Testis (tissue), 2 donors: ENCODE results near the gene LMF2.

Experiments
- POLR2A ChIP-seq: fragments of 450-650 bp; IDR thresholded peaks from one replicate; pipeline ENCODE4 v1.6.1; 2017; ENCODE audit warnings: antibody characterized with exemption, mild to moderate bottlenecking, moderate library complexity
- TF ChIP-seq, protein P1 (sequence below), 3 experiments: fragments of 450-650 bp in 2 of 3; fragments of 200-600 bp in 1 of 3; sonication (generic) in 1 of 3; IDR thresholded peaks; one replicate each; pipeline ENCODE4 v1.5.1; 2016 to 2019; ENCODE audit warnings: antibody characterized with exemption in 3 of 3, mild to moderate bottlenecking in 2 of 3, moderate library complexity in 1 of 3

DNA sequence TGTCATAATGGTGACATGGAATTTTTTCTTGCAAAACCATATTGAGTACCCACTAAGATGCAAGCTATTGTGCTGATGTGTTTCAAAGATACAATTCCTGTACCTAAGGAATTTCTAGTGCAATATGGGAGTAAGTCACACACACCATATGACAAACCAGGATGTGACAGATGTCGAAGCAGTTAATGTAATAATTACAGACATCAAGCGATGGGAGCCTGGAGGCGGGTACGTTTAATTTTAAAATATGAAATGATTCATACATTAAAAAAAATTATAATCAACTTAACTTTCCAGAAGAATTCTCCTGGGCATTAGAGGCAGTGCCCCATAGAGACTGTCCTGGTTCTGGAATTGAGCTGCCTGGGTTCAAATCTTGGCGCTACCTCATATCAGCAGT, 49.2 kb upstream of the LMF2 start:
- TF ChIP-seq, protein P1, sequence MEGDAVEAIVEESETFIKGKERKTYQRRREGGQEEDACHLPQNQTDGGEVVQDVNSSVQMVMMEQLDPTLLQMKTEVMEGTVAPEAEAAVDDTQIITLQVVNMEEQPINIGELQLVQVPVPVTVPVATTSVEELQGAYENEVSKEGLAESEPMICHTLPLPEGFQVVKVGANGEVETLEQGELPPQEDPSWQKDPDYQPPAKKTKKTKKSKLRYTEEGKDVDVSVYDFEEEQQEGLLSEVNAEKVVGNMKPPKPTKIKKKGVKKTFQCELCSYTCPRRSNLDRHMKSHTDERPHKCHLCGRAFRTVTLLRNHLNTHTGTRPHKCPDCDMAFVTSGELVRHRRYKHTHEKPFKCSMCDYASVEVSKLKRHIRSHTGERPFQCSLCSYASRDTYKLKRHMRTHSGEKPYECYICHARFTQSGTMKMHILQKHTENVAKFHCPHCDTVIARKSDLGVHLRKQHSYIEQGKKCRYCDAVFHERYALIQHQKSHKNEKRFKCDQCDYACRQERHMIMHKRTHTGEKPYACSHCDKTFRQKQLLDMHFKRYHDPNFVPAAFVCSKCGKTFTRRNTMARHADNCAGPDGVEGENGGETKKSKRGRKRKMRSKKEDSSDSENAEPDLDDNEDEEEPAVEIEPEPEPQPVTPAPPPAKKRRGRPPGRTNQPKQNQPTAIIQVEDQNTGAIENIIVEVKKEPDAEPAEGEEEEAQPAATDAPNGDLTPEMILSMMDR (IDR thresholded peaks at IDR 0.05): no peak
- TF ChIP-seq POLR2A: no peak
